Embryonic facial prominence (tissue), 1 donor: ENCODE data around the gene NBEAL2.

Experiments used
- DNase-seq: peaks from one replicate; pipeline ENCODE4 v3.0.0-alpha.2; 2016; ENCODE audit errors: extremely low spot score

NBEAL2 gene

GRCh38 chr3:46943237-46944187 lies 36.0 kb upstream of the NBEAL2 start:
- DNase-seq: no peak

GRCh38 chr3:46944191-46944590 lies 35.3 kb upstream of the NBEAL2 start:
- DNase-seq: no peak

- no peak for DNase-seq
Measured at GRCh38 chr3:46946416-46946815, 33.0 kb upstream of the NBEAL2 start.

- no peak for DNase-seq
Measured at GRCh38 chr3:46946856-46947545, 32.5 kb upstream of the NBEAL2 start.

- DNase-seq: no peak
Measured at GRCh38 chr3:46947546-46947901, 31.9 kb upstream of the NBEAL2 start.

- no peak for DNase-seq
Measured at GRCh38 chr3:46947981-46948791, 31.3 kb upstream of the NBEAL2 start.

GRCh38 chr3:46948830-46949671 lies 30.4 kb upstream of the NBEAL2 start:
- DNase-seq: no peak

- no peak for DNase-seq
Measured at GRCh38 chr3:46950177-46950576, 29.3 kb upstream of the NBEAL2 start.

- no peak for DNase-seq
Measured at GRCh38 chr3:46950650-46951241, 28.7 kb upstream of the NBEAL2 start.

- no peak for DNase-seq
Measured at GRCh38 chr3:46952813-46953212, 26.7 kb upstream of the NBEAL2 start.

- DNase-seq: no peak
Measured at GRCh38 chr3:46953234-46954010, 26.0 kb upstream of the NBEAL2 start.

- DNase-seq: no peak
Measured at GRCh38 chr3:46954178-46954577, 25.3 kb upstream of the NBEAL2 start.

- DNase-seq: no peak
Measured at GRCh38 chr3:46955157-46955556, 24.3 kb upstream of the NBEAL2 start.

- no peak for DNase-seq
Measured at GRCh38 chr3:46955801-46956259, 23.6 kb upstream of the NBEAL2 start.

GRCh38 chr3:46957092-46957820 lies 22.2 kb upstream of the NBEAL2 start:
- no peak for DNase-seq

- no peak for DNase-seq
Measured at GRCh38 chr3:46958467-46959160, 20.9 kb upstream of the NBEAL2 start.

GRCh38 chr3:46959161-46959511 lies 20.3 kb upstream of the NBEAL2 start:
- DNase-seq: no peak

GRCh38 chr3:46960081-46960701 lies 19.3 kb upstream of the NBEAL2 start:
- no peak for DNase-seq
